Lower lobe of right lung (tissue), 2 donors: ENCODE data around the gene RNF151. TPM values are rescaled to one million over a fixed set of nuclear protein-coding genes. Genes with fewer than 3 reads are reported as not detected.

Experiments
- ATAC-seq, 2 donors: fragments of 200-7000 bp; cut with Tn5 transposase; one replicate each; pipeline ENCODE4 v1.9.1; 2020 to 2022; ENCODE audit warnings: mild to moderate bottlenecking in 2 of 2, moderate library complexity in 2 of 2
- DNase-seq: peaks from one replicate; pipeline ENCODE4 v3.0.0-alpha.2; 2020
- H3K27ac ChIP-seq: fragments of 200-600 bp; one replicate; pipeline ENCODE4 v1.8.0; 2022
- H3K27me3 ChIP-seq: fragments of 200-600 bp; one replicate; pipeline ENCODE4 v1.8.0; 2022; ENCODE audit warnings: low read depth
- H3K36me3 ChIP-seq: fragments of 200-600 bp; one replicate; pipeline ENCODE4 v1.8.0; 2022; ENCODE audit warnings: mild to moderate bottlenecking
- H3K4me1 ChIP-seq: fragments of 200-600 bp; one replicate; pipeline ENCODE4 v1.8.0; 2022
- H3K4me3 ChIP-seq: fragments of 200-600 bp; one replicate; pipeline ENCODE4 v1.8.0; 2022; ENCODE audit warnings: mild to moderate bottlenecking
- H3K9me3 ChIP-seq: fragments of 200-600 bp; one replicate; pipeline ENCODE4 v1.8.0; 2022
- CTCF ChIP-seq: fragments of 200-600 bp; IDR thresholded peaks from one replicate; pipeline ENCODE4 v1.8.0; 2022; ENCODE audit warnings: antibody characterized with exemption, mild to moderate bottlenecking
- intact Hi-C: fragments of 100-400 bp; cut with DNase I; formaldehyde crosslinking; loops from one replicate; pipeline ENCODE4 v1.11.0; 2022
- total RNA-seq: library from RNA; stranded (reverse); fragmentation: NEBNext Ultra II Directional; extraction: Animal tissue kit (Norgen Biotek cat#: 25700); gene quantifications from one replicate; pipeline ENCODE4 v1.2.1, GENCODE V29; 2021
- donor health status: DM: no; HTN: yes; CAD: no; lungs with severe emphysema.

Gene RNF151
- total RNA-seq, 1 donor from 2014 or later: not detected

- intact Hi-C loops: no loop called here
- Histone ChIP-seq H3K4me1 (peaks cover 14% of the 10 kb centered on the region), H3K36me3 (no peaks in the 10 kb centered on the region), H3K4me3 (no peak overlapping the region), H3K9me3 (no peaks in the 10 kb centered on the region), H3K27me3 (peaks cover 33% of the 10 kb centered on the region), H3K27ac (no peak overlapping the region)
- ATAC-seq: peak; percentile 49 to 85
- TF ChIP-seq CTCF: no peak
- peak; percentile 60 for DNase-seq
Observed at GRCh38 chr16:2015117-2015946, 48.7 kb downstream of the RNF151 start.

- intact Hi-C loops: no loop called here
- peaks cover 39% of the 10 kb centered on the region for H3K27me3 ChIP-seq
- H3K4me1 ChIP-seq: peaks cover 12% of the 10 kb centered on the region
- H3K9me3 ChIP-seq: no peaks in the 10 kb centered on the region
- no peak overlapping the region for H3K27ac ChIP-seq
- ATAC-seq: peak in 1 of 2 donors; percentile 40
- no peak for DNase-seq
- no peak for TF ChIP-seq CTCF
- no peak overlapping the region for H3K4me3 ChIP-seq
- H3K36me3 ChIP-seq: no peaks in the 10 kb centered on the region
Observed at GRCh38 chr16:2015947-2016208, 49.2 kb downstream of the RNF151 start.

DNA sequence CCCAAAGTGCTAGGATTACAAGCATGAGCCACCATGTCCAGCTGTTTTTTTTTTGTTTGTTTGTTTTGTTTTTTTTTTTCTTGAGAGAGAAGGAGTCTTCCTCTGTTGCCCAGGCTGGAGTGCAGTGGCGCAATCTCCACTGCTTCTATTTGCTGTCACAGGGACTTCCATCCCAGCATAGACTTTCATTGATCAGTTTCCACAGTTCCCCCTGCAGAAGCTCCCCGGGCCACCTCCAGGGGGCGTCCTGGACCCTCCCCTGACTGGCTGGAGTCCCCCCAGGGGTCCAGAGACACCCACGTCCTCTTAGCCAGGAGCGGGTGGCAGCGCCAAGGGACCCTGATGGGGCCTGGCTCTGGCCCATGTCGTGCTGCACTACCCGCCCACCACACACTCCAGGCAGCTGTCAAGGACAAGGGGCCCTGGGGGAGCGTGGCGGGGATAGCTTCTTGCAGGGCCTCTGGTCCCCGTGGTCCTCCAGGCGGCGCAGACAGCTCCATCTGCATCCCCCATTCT, 49.8 kb downstream of the RNF151 start:
- no peaks in the 10 kb centered on the region for H3K36me3 ChIP-seq
- no peak overlapping the region for H3K27ac ChIP-seq
- H3K4me1 ChIP-seq: peaks cover 12% of the 10 kb centered on the region
- intact Hi-C loops: no loop called here
- peaks cover 45% of the 10 kb centered on the region for H3K27me3 ChIP-seq
- DNase-seq (no peak), ATAC-seq (no peak)
- peak; percentile 28 for TF ChIP-seq CTCF
- H3K9me3 ChIP-seq: no peaks in the 10 kb centered on the region
- no peak overlapping the region for H3K4me3 ChIP-seq

Other genes with a start within 250 kb of the RNF151 start
- 56.5 TPM for gene NME3, start 195.3 kb upstream of the RNF151 start, total RNA-seq
- gene EME2, start 194.0 kb upstream of the RNF151 start, total RNA-seq: 15.5 TPM
- 58.0 TPM for gene MRPS34, start 193.7 kb upstream of the RNF151 start, total RNA-seq
- gene SPSB3, start 184.3 kb upstream of the RNF151 start, total RNA-seq: 44.2 TPM
- gene NUBP2, start 183.9 kb upstream of the RNF151 start, total RNA-seq: 36.0 TPM
- gene IGFALS, start 173.2 kb upstream of the RNF151 start, total RNA-seq: 0.97 TPM
- gene HAGH, start 140.0 kb upstream of the RNF151 start, total RNA-seq: 69.1 TPM
- gene FAHD1, start 139.7 kb upstream of the RNF151 start, total RNA-seq: 16.1 TPM
- gene MEIOB, start 94.7 kb upstream of the RNF151 start, total RNA-seq: not detected
- 1.3 TPM for gene HS3ST6, start 48.4 kb upstream of the RNF151 start, total RNA-seq
- 35.1 TPM for gene MSRB1, start 23.7 kb upstream of the RNF151 start, total RNA-seq
- gene RPL3L, start 12.2 kb upstream of the RNF151 start, total RNA-seq: not detected
- gene NDUFB10, start 7.3 kb upstream of the RNF151 start, total RNA-seq: 85.8 TPM
- 1,721 TPM for gene RPS2, start 2.0 kb upstream of the RNF151 start, total RNA-seq
- 25.6 TPM for gene TBL3, start 5.2 kb downstream of the RNF151 start, total RNA-seq
- gene NOXO1, start 14.6 kb downstream of the RNF151 start, total RNA-seq: 1.7 TPM
- gene GFER, start 17.3 kb downstream of the RNF151 start, total RNA-seq: 24.7 TPM
- gene SYNGR3, start 23.1 kb downstream of the RNF151 start, total RNA-seq: 0.24 TPM
- 27.2 TPM for gene ZNF598, start 43.0 kb downstream of the RNF151 start, total RNA-seq
- gene NPW, start 52.9 kb downstream of the RNF151 start, total RNA-seq: not detected
- gene NHERF2, start 60.0 kb downstream of the RNF151 start, total RNA-seq: 343 TPM
- gene NTHL1, start 81.0 kb downstream of the RNF151 start, total RNA-seq: 24.3 TPM
- gene TSC2, start 81.1 kb downstream of the RNF151 start, total RNA-seq: 123 TPM
- 81.6 TPM for gene PKD1, start 169.0 kb downstream of the RNF151 start, total RNA-seq
- 0.80 TPM for gene RAB26, start 181.8 kb downstream of the RNF151 start, total RNA-seq
- gene TRAF7, start 188.9 kb downstream of the RNF151 start, total RNA-seq: 61.9 TPM
- gene CASKIN1, start 229.7 kb downstream of the RNF151 start, total RNA-seq: 0.09 TPM
- gene MLST8, start 238.6 kb downstream of the RNF151 start, total RNA-seq: 26.6 TPM
- gene BRICD5, start 244.0 kb downstream of the RNF151 start, total RNA-seq: 7.8 TPM
- 13.3 TPM for gene PGP, start 248.0 kb downstream of the RNF151 start, total RNA-seq